SU-DHL-6 (cell line): ENCODE results near the gene LCN10.

ENCODE experiments used
- H2AFZ ChIP-seq: fragments of 200-600 bp; sonication (generic); 2 replicates; pipeline ENCODE4 v1.6.1; 2014; ENCODE audit warnings: low read depth, mild to moderate bottlenecking, moderate library complexity, mixed read lengths, antibody characterized with exemption, low read length; ENCODE audit not compliant: severe bottlenecking
- H3F3A ChIP-seq: fragments of 200-600 bp; shearing (Covaris generic); 2 replicates; pipeline ENCODE4 v1.6.0; 2016; ENCODE audit warnings: antibody characterized with exemption, mild to moderate bottlenecking; ENCODE audit not compliant: insufficient read depth
- H3K27ac ChIP-seq: fragments of 200-600 bp; sonication (generic); 2 replicates; pipeline ENCODE4 v1.5.1; 2016; ENCODE audit warnings: low read depth, mild to moderate bottlenecking, low read length, moderate library complexity, mixed read lengths
- H3K27me3 ChIP-seq: fragments of 200-600 bp; sonication (generic), shearing (Covaris generic); 2 replicates; pipeline ENCODE4 v1.6.0; 2014; ENCODE audit warnings: mild to moderate bottlenecking, low read length
- H3K36me3 ChIP-seq: fragments of 200-600 bp; sonication (generic); 2 replicates; pipeline ENCODE4 v1.6.1; 2014; ENCODE audit warnings: mild to moderate bottlenecking, low read length, mixed read lengths
- H3K4me2 ChIP-seq: fragments of 300-600, 200-600 bp; shearing (Covaris generic), sonication (generic); 2 replicates; pipeline ENCODE4 v1.6.0; 2014; ENCODE audit warnings: low read length, low read depth, mild to moderate bottlenecking; ENCODE audit not compliant: poor library complexity, severe bottlenecking
- H3K4me3 ChIP-seq: fragments of 200-600 bp; sonication (generic); 2 replicates; pipeline ENCODE4 v1.5.1; 2014; ENCODE audit warnings: antibody characterized with exemption, low read length, mild to moderate bottlenecking, mixed read lengths; ENCODE audit not compliant: insufficient read depth, poor library complexity, severe bottlenecking
- H3K79me2 ChIP-seq: fragments of 200-600 bp; sonication (generic); 2 replicates; pipeline ENCODE4 v1.6.1; 2014; ENCODE audit warnings: mild to moderate bottlenecking, low read length, moderate library complexity; ENCODE audit not compliant: insufficient read depth
- H3K9ac ChIP-seq: fragments of 200-600 bp; sonication (generic); 2 replicates; pipeline ENCODE4 v1.7.0; 2014; ENCODE audit warnings: mild to moderate bottlenecking, low read length
- H3K9me2 ChIP-seq: fragments of 200-600 bp; sonication (generic); replicated peaks from 2 replicates; pipeline ENCODE4 v1.6.1; 2014; ENCODE audit warnings: low read length; ENCODE audit not compliant: insufficient read depth
- H3K9me3 ChIP-seq: fragments of 200-600 bp; sonication (generic); 2 replicates; pipeline ENCODE4 v1.6.1; 2014; ENCODE audit warnings: low read length, mixed read lengths; ENCODE audit not compliant: insufficient read depth
- H4K20me1 ChIP-seq: fragments of 200-600 bp; sonication (generic); 2 replicates; pipeline ENCODE4 v1.6.1; 2014; ENCODE audit warnings: low read depth, mild to moderate bottlenecking, antibody characterized with exemption, low read length, moderate library complexity, mixed read lengths
- EZH2phosphoT487 ChIP-seq: fragments of 200-600 bp; sonication (generic), shearing (Covaris generic); conservative IDR thresholded peaks from 2 replicates; pipeline ENCODE4 v1.6.1; 2018; ENCODE audit warnings: mild to moderate bottlenecking, antibody characterized with exemption, low read length, moderate library complexity, mixed read lengths
- TF ChIP-seq, protein P1 (sequence below): fragments of 200-600 bp; sonication (generic); IDR thresholded peaks from one replicate; pipeline ENCODE4 v1.5.1; 2017; ENCODE audit warnings: antibody characterized with exemption, mild to moderate bottlenecking, low read length, moderate library complexity; ENCODE audit not compliant: insufficient read depth, poor library complexity, severe bottlenecking

The LCN10 gene

DNA sequence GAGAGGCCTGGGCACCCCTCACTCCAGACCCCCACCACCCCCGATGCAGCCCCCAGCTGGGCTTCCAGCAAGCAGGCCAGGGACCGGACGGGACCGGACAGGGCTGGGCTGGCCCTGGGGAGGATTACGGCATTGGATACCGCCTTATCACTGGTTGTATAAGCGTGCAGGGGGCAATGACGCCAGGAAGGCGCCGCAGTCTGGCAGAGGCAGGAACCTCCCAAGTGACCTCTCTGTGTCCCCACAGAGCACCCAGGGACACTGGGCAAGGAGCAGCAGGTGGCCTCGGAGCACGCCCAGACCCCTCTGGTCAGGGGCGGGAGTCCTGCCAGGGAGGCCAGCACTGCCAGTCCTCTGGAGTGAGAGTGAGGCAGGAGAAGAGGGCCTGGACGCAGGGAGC is 22.3 kb upstream of the LCN10 start:
- Histone ChIP-seq H3K9me3 (no peaks in the 10 kb centered on the region), H3K9me2 (no peaks in the 10 kb centered on the region), H3F3A (peaks cover 6% of the 10 kb centered on the region), H3K4me2 (no peak overlapping the region), H4K20me1 (no peaks in the 10 kb centered on the region), H3K79me2 (no peaks in the 10 kb centered on the region), H3K27ac (no peak overlapping the region), H3K4me3 (no peak overlapping the region), H3K36me3 (no peaks in the 10 kb centered on the region), H2AFZ (no peak overlapping the region), H3K27me3 (no peaks in the 10 kb centered on the region), H3K9ac (no peak overlapping the region)
- no peak for TF ChIP-seq EZH2phosphoT487
- TF ChIP-seq, protein P1, sequence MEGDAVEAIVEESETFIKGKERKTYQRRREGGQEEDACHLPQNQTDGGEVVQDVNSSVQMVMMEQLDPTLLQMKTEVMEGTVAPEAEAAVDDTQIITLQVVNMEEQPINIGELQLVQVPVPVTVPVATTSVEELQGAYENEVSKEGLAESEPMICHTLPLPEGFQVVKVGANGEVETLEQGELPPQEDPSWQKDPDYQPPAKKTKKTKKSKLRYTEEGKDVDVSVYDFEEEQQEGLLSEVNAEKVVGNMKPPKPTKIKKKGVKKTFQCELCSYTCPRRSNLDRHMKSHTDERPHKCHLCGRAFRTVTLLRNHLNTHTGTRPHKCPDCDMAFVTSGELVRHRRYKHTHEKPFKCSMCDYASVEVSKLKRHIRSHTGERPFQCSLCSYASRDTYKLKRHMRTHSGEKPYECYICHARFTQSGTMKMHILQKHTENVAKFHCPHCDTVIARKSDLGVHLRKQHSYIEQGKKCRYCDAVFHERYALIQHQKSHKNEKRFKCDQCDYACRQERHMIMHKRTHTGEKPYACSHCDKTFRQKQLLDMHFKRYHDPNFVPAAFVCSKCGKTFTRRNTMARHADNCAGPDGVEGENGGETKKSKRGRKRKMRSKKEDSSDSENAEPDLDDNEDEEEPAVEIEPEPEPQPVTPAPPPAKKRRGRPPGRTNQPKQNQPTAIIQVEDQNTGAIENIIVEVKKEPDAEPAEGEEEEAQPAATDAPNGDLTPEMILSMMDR, result no peak

DNA sequence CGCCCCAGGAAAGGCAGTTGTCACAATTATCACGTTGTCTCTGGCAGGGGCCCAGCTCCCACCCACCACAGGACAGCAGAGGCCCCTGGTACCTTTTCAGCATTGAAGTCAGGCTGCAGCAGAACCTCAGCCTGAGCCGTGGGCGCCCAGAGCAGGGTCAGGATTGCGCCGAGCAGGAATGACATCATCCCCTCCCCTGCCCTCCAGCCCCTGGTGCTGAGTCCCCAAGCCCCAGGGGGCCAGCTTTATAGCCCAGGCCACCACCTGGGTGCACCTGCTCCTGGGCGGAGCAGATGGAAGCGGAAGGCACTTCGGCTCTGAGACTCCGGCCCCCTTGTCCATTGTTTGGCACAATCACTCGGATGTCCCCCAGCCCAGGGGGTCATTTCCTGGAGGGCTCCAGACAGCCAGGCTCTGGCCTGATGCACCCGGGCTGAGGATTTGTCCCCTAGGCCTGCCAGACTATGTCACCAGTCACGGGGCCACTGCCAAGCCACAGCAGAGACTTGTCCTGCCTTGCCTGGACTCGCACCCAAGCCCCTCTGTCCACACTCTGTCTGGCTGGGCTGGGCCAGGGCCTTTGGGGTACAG is 21.7 kb upstream of the LCN10 start, which contains the start of gene LCN15:
Gene LCN15, minus strand, starts transcription at position 218 of the 591 bp plus-strand sequence. Its CDS starts 30 bp downstream, at position 188.
- Histone ChIP-seq H3K4me3 (no peak within 1 kb of the TSS), H3K79me2 (no peaks in the 10 kb centered on the region), H3K4me2 (no peak within 1 kb of the TSS), H3K9me2 (no peaks in the 10 kb centered on the region), H3K9ac (no peak within 1 kb of the TSS), H3K27me3 (no peaks in the 10 kb centered on the region), H3K27ac (no peak within 1 kb of the TSS), H4K20me1 (no peaks in the 10 kb centered on the region), H3K9me3 (no peaks in the 10 kb centered on the region), H3F3A (peaks cover 6% of the 10 kb centered on the region), H3K36me3 (no peaks in the 10 kb centered on the region), H2AFZ (no peak within 1 kb of the TSS)
- TF ChIP-seq, protein P1, result no peak
- no peak for TF ChIP-seq EZH2phosphoT487

DNA sequence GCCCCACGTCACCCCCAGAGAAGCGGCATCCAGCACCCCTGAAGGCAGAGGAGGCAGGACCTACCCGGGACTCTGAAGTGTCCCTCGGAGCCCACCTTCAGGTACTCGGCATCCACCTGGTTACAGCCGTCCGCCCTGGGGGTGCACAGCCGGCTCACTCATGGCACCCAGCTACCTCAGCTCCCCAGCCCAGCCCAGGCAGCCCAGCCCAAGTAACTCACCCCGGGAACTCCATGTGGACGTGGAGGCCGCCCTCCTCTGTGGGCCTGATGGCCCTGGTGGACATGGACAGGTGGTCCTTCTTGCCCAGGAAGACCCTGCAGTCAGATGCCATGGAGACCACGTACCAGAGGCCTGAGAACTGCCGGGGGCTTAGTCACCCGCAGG is 20.9 kb upstream of the LCN10 start:
- Histone ChIP-seq H3K79me2 (no peaks in the 10 kb centered on the region), H3F3A (peaks cover 6% of the 10 kb centered on the region), H3K27ac (no peak overlapping the region), H4K20me1 (no peaks in the 10 kb centered on the region), H3K27me3 (no peaks in the 10 kb centered on the region), H3K9me3 (no peaks in the 10 kb centered on the region), H3K9me2 (no peaks in the 10 kb centered on the region), H2AFZ (no peak overlapping the region), H3K36me3 (no peaks in the 10 kb centered on the region), H3K4me3 (no peak overlapping the region), H3K4me2 (no peak overlapping the region), H3K9ac (no peak overlapping the region)
- TF ChIP-seq EZH2phosphoT487, result no peak
- TF ChIP-seq, protein P1, result no peak
